ENCODE data around the gene EFCAB6.

Gene EFCAB6

GRCh38 chr22:43516996-43517635 lies 295.0 kb downstream of the EFCAB6 start:
- no peak for DNase-seq

DNA sequence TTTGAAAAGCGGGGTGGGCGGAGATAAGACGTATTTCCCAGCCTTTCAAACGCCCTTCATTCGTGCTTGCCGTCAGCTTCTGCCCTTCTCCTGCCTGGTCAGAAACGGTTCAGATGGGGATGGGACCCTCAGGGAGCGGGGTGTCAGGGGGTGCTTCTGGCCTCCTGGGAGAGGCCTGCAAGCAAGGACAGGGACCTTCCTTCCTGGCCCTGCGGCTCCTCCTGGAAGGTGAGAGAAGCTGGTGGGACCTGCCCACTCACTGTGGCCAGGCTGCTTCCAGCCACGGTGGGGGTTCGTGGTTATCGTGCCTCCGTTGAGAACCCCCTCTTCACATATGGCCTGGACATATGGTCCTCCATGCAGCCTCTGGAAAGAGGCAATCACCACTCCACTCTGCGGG lies 295.7 kb downstream of the EFCAB6 start:
- no peak for DNase-seq

DNA sequence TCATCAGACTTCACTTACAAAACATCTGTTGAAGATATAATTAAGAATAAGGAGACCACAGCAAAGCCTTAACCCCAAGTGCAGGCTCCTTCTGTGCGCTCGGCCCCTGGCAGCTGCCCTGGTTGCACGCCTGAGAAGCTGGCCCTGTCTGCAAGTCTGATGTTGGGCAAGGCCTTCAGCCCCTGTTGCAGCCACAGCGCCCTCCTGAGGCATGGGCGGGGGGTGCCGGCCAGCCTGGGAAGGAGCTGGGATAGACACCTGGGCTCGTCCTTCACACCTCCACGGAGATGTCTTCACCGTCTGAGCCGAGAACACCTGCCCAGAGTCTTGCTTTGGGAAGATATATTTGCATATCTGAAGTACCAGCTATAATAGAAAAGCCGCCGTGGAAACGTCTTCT lies 296.2 kb downstream of the EFCAB6 start:
- no peak for DNase-seq

GRCh38 chr22:43515411-43515810 lies 296.7 kb downstream of the EFCAB6 start:
- no peak for DNase-seq

DNA sequence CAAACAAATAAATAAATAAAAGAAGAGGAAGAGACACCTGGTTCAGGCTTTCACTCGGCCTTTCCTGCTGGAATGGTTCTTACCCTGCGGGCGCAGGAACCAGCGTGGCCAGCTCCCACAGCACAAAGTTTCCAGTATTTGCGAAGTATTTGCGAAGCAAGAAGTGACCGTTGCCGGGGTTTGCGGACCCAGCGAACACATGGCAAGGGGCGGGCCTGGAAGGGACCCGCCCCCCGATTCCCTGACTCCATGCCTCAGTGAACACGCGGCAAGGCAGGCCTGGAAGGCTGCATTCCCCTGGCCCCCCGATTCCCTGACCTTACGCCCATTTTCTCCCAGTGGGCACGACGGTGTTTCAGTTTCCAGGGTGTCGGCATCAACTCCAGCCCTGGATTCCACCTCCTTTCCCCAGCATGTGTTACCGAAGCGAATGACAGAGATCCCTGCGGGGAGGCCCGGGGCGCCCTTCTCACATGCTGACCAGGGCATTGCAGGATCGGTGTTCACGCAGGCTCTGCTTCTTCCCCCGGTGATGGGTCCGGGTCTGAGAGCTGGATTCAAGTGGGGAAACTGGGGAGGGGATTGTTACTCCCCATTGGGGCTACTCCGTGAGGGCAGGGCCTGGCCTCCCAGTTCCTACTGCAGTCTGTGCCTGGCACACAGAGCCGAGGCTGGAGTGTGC lies 297.5 kb downstream of the EFCAB6 start:
- DNase-seq = no peak

DNA sequence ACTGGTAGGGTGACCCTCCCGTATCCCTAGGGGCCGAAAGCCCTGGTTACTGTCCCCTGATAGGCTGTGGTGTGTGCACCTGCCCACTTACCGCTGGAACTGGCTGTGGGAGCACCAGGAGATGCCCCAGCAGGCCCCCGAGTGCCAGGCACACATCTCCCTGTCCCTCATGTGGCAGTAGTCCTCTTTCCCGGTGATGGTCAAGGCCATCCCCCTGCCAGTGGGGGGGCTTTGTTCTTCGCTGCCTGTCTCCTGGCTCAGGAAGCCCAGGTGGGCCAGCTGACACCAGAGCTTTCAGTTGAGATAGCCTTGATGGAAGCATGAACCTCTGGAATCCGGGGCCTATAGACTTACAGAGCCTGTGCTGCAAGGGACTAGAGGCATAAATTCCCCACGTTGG lies 299.8 kb downstream of the EFCAB6 start:
- DNase-seq = no peak

DNA sequence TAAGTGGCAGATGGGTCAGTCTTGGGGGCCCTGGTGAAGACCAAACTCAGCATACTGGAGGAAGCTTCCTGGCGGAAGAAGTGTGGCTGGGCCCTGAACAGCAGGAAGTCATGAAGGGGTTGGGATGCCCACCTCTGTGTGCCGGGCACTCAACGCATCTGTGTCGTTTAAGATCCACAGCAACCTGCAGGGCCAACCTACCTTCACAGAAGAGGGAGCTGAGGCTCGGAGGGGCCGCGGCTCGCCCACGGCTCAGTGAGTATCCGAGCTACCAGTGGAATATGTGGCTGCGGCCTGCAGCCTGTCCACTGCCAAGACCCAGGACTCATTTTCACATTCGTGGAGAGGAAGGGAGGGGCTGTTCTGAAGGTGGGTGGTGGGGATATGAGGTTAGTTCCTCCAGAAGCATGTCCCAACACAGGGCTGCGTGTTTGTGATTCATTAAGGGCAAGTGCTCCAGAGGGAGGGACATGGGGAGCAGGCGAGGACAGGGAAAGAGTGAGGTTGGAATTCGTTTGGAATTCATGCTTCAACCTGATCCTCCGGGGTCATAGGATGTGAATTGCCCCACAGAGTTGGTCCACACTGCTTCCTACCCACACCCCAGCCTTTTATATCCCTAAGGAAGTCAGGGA lies 300.7 kb downstream of the EFCAB6 start:
- DNase-seq = no peak

- no peak for DNase-seq
Observed at GRCh38 chr22:43510281-43511070, 301.6 kb downstream of the EFCAB6 start.

DNA sequence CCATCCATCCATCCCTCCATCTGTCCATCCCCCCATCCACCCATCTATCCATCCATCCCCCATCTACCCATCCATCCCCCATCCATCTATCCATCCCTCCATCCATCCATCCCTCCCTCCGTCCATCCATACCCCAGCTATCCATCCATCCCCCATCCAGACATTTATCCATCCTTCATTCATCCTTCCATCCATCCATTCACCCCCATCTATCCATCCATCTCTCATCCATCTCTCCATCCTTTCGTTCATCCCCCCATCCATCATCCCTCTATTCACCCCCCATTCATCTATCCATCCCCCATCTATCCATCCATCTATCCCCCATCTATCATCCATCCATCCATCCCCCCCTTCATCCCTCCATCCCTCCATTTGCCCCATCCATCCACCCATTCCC lies 302.8 kb downstream of the EFCAB6 start:
- DNase-seq = no peak

DNA sequence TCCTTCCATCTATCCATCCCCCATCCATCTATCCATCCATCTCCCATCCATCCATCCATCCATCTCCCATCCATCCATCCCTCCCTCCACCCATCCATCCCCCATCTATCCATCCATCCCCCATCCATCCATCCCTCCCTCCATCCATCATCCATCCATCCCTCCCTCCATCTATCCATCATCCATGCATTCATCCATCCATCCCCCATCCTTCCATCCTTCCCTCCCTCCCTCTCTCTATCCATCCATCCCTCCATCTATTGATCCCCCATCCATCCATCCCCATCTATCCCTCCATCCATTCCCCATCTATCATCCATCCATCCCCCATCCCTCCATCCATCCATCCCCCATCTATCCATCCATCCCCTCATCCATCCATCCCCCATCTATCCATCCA lies 303.6 kb downstream of the EFCAB6 start:
- no peak for DNase-seq

- DNase-seq = no peak
Observed at GRCh38 chr22:43507235-43507634, 304.9 kb downstream of the EFCAB6 start.

DNA sequence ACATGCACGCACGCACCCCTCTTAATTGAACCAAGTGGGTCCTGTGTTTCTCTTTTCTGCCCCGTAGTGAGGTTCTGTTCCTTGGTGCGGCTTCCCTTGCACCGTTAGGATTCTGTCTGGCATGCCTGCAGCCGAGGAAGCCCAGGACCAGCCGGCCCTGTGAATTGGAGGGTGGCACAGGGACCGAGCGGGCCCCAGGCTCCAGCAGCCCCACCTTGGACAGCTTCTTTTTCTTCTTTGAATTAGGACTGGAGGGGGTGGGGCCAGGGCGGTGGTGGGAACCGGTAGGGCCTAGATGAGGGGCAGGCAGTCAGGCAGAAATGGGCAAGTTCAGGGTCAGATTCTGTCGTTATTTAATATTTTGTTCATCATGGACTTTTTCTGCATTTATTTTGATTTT lies 305.6 kb downstream of the EFCAB6 start:
- DNase-seq = no peak

- DNase-seq = no peak
Observed at GRCh38 chr22:43505896-43506295, 306.2 kb downstream of the EFCAB6 start.

GRCh38 chr22:43505423-43505822 lies 306.7 kb downstream of the EFCAB6 start:
- DNase-seq = no peak

DNA sequence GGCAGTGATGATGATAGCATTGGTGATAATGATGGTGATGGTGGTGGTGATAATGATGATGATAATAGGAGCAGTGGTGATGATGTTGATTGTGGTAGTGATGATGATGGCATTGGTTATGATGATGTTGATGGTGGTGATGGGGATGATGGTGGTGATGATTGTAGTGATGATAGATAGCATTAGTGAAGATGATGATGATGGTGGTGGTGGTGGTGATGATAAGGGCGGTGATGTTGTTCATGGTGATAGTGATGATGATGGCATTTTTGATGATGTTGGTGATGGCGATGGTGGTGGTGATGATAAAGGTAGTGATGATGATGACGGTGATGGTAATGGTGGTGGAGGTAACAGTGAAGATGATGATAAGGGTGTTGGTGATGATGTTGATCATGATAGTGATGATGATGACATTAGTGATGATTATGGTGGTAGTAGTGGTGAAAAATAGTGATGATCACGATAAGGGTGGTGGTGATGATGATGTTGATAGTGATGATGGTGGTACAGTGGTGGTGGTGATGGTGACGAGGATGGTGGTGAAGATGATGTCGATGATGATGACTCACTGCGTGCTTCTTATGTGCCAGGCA lies 307.3 kb downstream of the EFCAB6 start:
- DNase-seq = no peak

DNA sequence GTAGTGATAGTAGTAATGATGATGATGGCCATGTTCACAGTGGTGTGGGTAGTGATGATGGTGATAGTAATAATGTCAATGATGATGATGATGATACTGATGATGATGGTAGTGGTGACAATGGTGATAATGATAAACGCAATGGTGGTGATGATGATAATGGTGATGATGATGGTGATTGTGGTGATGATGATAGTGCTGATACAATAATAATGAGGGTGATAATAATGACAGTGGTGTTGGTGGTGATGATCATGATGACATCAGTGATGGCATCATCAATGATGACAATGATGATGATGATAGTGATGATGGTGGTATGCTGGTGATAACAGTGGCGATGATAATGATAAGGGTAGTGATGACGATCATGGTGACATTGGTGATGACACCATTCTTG lies 308.0 kb downstream of the EFCAB6 start:
- DNase-seq = no peak

- no peak for DNase-seq
Observed at GRCh38 chr22:43502306-43502874, 309.7 kb downstream of the EFCAB6 start.

- no peak for DNase-seq
Observed at GRCh38 chr22:43501878-43502277, 310.2 kb downstream of the EFCAB6 start.

- no peak for DNase-seq
Observed at GRCh38 chr22:43500792-43501785, 311.0 kb downstream of the EFCAB6 start.

DNA sequence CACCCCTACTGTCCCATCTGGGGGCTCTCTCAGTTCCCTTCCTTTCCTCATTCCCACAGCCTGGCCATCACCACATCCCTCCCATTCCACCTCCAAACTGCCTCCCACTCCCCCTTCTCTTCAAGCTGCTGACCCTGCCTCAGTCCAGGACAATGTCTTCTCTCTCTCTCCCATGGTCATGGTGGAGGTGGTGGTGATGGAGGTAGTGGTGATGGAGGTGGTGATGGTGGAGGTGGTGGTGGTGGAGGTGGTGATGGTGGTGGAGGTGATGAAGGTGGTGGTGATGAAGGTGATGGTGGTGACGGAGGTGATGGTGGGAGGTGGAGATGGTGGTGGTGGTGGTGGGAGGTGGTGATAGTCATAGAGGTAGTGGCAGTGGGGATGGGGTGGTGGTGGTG lies 313.2 kb downstream of the EFCAB6 start:
- DNase-seq = no peak

Measured in NCI-H774 (cell line).